ENCODE measurements around the gene REXO1. TPM values are rescaled to one million over a fixed set of nuclear protein-coding genes. Genes with fewer than 3 reads are reported as not detected.

REXO1 gene, protein sequence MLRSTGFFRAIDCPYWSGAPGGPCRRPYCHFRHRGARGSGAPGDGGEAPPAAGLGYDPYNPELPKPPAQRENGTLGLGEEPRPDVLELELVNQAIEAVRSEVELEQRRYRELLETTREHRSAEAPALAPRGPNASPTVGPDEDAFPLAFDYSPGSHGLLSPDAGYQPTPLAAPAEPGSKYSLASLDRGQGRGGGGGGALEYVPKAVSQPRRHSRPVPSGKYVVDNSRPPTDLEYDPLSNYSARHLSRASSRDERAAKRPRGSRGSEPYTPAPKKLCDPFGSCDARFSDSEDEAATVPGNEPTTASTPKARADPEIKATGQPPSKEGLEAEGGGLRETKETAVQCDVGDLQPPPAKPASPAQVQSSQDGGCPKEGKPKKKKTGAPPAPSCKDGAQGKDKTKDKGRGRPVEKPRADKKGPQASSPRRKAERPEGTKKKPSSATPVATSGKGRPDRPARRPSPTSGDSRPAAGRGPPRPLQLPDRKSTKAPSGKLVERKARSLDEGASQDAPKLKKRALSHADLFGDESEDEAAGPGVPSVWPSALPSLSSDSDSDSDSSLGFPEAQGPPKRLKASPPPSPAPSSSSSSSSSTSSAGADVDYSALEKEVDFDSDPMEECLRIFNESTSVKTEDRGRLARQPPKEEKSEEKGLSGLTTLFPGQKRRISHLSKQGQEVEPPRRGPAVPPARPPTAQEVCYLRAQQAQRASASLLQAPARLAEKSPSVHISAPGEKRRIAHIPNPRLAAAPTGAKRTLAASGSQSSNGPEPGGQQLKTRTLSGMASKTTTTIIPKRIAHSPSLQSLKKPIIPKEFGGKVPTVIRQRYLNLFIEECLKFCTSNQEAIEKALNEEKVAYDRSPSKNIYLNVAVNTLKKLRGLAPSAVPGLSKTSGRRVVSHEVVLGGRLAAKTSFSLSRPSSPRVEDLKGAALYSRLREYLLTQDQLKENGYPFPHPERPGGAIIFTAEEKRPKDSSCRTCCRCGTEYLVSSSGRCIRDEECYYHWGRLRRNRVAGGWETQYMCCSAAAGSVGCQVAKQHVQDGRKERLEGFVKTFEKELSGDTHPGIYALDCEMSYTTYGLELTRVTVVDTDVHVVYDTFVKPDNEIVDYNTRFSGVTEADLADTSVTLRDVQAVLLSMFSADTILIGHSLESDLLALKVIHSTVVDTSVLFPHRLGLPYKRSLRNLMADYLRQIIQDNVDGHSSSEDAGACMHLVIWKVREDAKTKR
- total RNA-seq (24.4 and 39.7 TPM in 2 replicates), polyA plus RNA-seq (19.2 and 21.3 TPM in 2 replicates)

DNA sequence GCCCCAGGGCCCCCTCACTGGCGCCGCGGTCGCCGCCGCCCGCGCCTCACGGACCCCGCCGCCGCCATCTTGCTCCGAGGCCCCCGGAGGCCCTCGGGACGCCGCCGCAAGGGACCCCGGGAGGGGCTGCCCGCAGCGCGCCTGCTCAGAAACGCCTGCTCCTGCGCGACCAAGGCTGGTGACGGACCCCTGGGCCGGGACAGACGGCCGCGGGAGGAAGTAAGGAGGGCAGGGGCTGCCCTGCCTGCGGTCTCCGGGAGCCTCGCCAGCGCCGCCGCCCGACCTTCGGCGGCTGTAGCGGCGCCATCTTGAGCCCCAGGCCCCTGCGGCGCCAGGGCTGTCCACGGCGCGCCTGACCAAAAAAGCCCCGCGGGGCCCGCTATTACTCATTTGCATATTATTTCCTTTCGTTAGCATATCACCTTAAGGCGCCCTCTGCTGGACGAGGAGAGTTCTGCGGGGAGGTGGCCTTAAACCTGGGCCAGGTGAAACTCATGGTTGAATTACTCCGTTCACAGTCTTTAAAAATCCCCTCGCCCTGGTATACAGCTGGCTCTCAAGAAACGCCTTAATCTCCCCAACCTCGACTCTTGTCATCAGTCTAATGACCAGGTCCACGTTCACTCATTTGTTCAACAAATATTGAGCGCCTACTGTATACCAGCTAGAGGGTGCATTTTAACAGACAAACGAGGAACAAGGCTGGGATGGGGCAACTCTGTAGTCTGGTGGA lies at the start of gene REXO1:
Gene REXO1, minus strand, starts transcription at position 85 of the 733 bp plus-strand sequence. CDS start 125 bp downstream, outside the sequence.
- peak within 1 kb of the TSS; percentile 100 for H3K27ac ChIP-seq
- no peaks in the 10 kb centered on the region for H3K36me3 ChIP-seq
- peaks cover 14% of the 10 kb centered on the region for H3K4me1 ChIP-seq (ENCODE audit: low read depth)
- no peaks in the 10 kb centered on the region for H3K9me3 ChIP-seq (ENCODE audit: low read depth)
- TF ChIP-seq, protein P1, sequence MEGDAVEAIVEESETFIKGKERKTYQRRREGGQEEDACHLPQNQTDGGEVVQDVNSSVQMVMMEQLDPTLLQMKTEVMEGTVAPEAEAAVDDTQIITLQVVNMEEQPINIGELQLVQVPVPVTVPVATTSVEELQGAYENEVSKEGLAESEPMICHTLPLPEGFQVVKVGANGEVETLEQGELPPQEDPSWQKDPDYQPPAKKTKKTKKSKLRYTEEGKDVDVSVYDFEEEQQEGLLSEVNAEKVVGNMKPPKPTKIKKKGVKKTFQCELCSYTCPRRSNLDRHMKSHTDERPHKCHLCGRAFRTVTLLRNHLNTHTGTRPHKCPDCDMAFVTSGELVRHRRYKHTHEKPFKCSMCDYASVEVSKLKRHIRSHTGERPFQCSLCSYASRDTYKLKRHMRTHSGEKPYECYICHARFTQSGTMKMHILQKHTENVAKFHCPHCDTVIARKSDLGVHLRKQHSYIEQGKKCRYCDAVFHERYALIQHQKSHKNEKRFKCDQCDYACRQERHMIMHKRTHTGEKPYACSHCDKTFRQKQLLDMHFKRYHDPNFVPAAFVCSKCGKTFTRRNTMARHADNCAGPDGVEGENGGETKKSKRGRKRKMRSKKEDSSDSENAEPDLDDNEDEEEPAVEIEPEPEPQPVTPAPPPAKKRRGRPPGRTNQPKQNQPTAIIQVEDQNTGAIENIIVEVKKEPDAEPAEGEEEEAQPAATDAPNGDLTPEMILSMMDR (IDR thresholded peaks at IDR 0.05; ENCODE audit: low read depth, low read length) = peak; percentile 93
- peak; percentile 95 for DNase-seq (ENCODE audit: low read depth in 1 of 2, low spot score in 1 of 2)
- no peaks in the 10 kb centered on the region for H3K27me3 ChIP-seq
- H3K4me3 ChIP-seq = peak within 1 kb of the TSS; percentile 99

DNA sequence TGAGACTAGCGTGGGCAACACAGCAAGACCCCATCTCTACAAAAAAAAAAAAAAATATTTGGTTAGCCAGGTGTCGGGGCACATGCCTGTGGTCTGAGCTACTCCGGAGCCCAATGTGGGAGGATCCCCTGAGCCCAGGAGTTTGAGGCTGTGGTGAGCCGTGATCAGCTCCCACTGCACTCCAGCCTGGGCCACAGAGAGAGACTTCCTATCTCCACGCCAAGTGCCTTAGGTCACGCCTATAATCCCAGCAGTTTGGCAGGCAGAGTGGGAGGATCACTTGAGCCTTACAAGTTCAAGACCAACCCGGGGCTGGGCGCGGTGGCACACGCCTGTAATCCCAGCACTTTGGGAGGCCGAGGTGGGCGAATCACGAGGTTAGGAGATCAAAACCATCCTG lies 48.2 kb upstream of the REXO1 start:
- no peaks in the 10 kb centered on the region for H3K27me3 ChIP-seq
- H3K9me3 ChIP-seq (ENCODE audit: low read depth) = no peaks in the 10 kb centered on the region
- no peak overlapping the region for H3K27ac ChIP-seq
- H3K4me3 ChIP-seq = no peak overlapping the region
- no peaks in the 10 kb centered on the region for H3K36me3 ChIP-seq
- peaks cover 6% of the 10 kb centered on the region for H3K4me1 ChIP-seq (ENCODE audit: low read depth)
- no peak for DNase-seq (ENCODE audit: low read depth in 1 of 2, low spot score in 1 of 2)
- TF ChIP-seq, protein P1 (IDR thresholded peaks at IDR 0.05; ENCODE audit: low read depth, low read length) = no peak

DNA sequence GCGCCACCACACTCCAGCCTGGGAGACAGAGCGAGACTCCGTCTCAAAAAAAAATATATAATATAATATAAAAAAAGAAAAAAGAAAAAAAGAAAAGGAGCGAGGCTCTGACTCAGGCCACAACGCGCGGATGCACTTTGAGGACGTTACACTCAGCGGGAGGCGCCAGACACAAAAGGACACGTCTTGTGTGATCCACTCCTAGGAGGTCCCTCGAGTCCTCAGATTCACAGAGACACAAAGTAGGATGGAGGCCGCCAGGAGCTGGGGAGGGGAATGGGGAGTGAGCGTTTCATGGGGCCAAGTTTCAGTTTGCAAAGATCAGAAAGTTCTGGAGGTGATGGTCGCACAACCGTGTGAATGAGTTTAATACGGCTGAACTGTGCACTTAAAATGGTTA lies 45.5 kb upstream of the REXO1 start:
- no peaks in the 10 kb centered on the region for H3K36me3 ChIP-seq
- H3K27me3 ChIP-seq = no peaks in the 10 kb centered on the region
- no peak overlapping the region for H3K27ac ChIP-seq
- H3K9me3 ChIP-seq (ENCODE audit: low read depth) = no peaks in the 10 kb centered on the region
- H3K4me3 ChIP-seq = no peak overlapping the region
- peaks cover 6% of the 10 kb centered on the region for H3K4me1 ChIP-seq (ENCODE audit: low read depth)
- TF ChIP-seq, protein P1 (IDR thresholded peaks at IDR 0.05; ENCODE audit: low read depth, low read length) = no peak
- DNase-seq (ENCODE audit: low read depth in 1 of 2, low spot score in 1 of 2) = no peak

DNA sequence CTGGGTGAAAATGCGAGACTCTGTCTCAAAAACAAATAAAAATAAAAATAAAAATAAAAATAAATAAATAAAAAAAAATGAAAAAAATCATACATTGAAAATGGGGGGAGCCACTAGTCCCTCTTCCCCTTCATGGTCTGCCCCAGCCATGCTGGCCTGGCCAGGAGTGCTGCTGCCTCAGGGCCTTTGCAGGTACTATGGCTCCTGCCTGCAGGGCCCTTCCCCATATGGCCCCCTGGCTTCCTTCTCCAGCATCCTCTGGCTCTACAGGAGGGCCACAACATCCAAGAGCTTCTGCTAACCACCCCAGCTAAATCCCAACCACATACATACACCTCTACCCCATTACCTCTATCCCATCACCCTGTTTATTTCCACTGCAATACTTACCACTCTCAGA lies 41.6 kb upstream of the REXO1 start:
- H3K36me3 ChIP-seq = no peaks in the 10 kb centered on the region
- H3K4me3 ChIP-seq = no peak overlapping the region
- no peak overlapping the region for H3K27ac ChIP-seq
- no peak for DNase-seq (ENCODE audit: low read depth in 1 of 2, low spot score in 1 of 2)
- H3K27me3 ChIP-seq = no peaks in the 10 kb centered on the region
- peaks cover 8% of the 10 kb centered on the region for H3K4me1 ChIP-seq (ENCODE audit: low read depth)
- TF ChIP-seq, protein P1 (IDR thresholded peaks at IDR 0.05; ENCODE audit: low read depth, low read length) = no peak
- no peaks in the 10 kb centered on the region for H3K9me3 ChIP-seq (ENCODE audit: low read depth)

Measured in cardiac muscle cell (in vitro differentiated cells and primary cell).